IMR-90 (cell line): Measurements from ENCODE around the gene SPATA13. TPM values are rescaled to one million over a fixed set of nuclear protein-coding genes. Genes with fewer than 3 reads are reported as not detected.
A peak's percentile ranks its signal among the peaks of the same experiment; 100 is the strongest.

Experiments used
- ATAC-seq: fragments of 200-7000 bp; cut with Tn5 transposase; 2 replicates; pipeline ENCODE4 v1.9.1; 2020; ENCODE audit warnings: low read depth, mild to moderate bottlenecking, moderate library complexity
- BruUV-seq: library from RNA; stranded (reverse); fragments of 400-500 nt; replicated peaks from 2 replicates; lab custom pipeline; 2021; lab: Mats Ljungman, UMichigan
- CTCF ChIA-PET: fragments of 300-600 bp; formaldehyde crosslinking; extraction: SDS; loops from one replicate; lab custom pipeline; 2021; ENCODE audit warnings: antibody characterized with exemption; lab: Yijun Ruan, JAX
- POLR2A ChIA-PET: fragments of 300-600 bp; sonication (Branson Sonifier 250); formaldehyde crosslinking; loops from one replicate; lab custom pipeline; 2022; ENCODE audit warnings: antibody characterized with exemption; ENCODE audit not compliant: unreplicated experiment; lab: Charles Lee
- DNase-seq: peaks from one replicate; pipeline ENCODE4 v3.0.0; 2013
- H2AFZ ChIP-seq: replicated peaks from 2 replicates; pipeline ENCODE3; 2013; ENCODE audit warnings: low read length, mild to moderate bottlenecking; ENCODE audit not compliant: poor library complexity
- H2AK5ac ChIP-seq: 2 replicates; pipeline ENCODE4 v1.6.1; 2013; ENCODE audit warnings: low read depth, low read length, inconsistent platforms
- H2AK9ac ChIP-seq: replicated peaks from 2 replicates; pipeline ENCODE3; 2013; ENCODE audit warnings: mild to moderate bottlenecking, low read depth, low read length, moderate library complexity; ENCODE audit not compliant: poor library complexity
- H2BK120ac ChIP-seq: 2 replicates; pipeline ENCODE4 v1.6.1; 2013; ENCODE audit warnings: low read depth, low read length, inconsistent platforms
- H2BK15ac ChIP-seq: 3 replicates; pipeline ENCODE4 v1.6.1; 2013; ENCODE audit warnings: low read depth, low read length, inconsistent platforms
- H2BK20ac ChIP-seq: 2 replicates; pipeline ENCODE4 v1.6.1; 2013; ENCODE audit warnings: low read depth, mild to moderate bottlenecking, inconsistent platforms, low read length, moderate library complexity
- H2BK5ac ChIP-seq: 2 replicates; pipeline ENCODE4 v1.6.1; 2013; ENCODE audit warnings: mild to moderate bottlenecking, low read depth, low read length, inconsistent platforms; ENCODE audit not compliant: poor library complexity, severe bottlenecking
- H3K14ac ChIP-seq: replicated peaks from 2 replicates; pipeline ENCODE4 v1.6.1; 2013; ENCODE audit warnings: low read depth, low read length, inconsistent platforms
- H3K18ac ChIP-seq: 2 replicates; pipeline ENCODE4 v1.6.1; 2013; ENCODE audit warnings: low read depth, low read length, control low read depth
- H3K23ac ChIP-seq: 2 replicates; pipeline ENCODE4 v1.6.1; 2013; ENCODE audit warnings: low read depth, low read length, inconsistent platforms
- H3K27ac ChIP-seq: 2 replicates; pipeline ENCODE4 v1.5.1; 2013; ENCODE audit warnings: mild to moderate bottlenecking, control low read depth, low read length; ENCODE audit not compliant: insufficient read depth
- H3K27me3 ChIP-seq: 2 replicates; pipeline ENCODE4 v1.6.1; 2013; ENCODE audit warnings: low read length; ENCODE audit not compliant: control insufficient read depth, insufficient read depth
- H3K36me3 ChIP-seq: 2 replicates; pipeline ENCODE4 v1.6.1; 2013; ENCODE audit warnings: low read length, mixed read lengths; ENCODE audit not compliant: control insufficient read depth, insufficient read depth
- H3K4ac ChIP-seq: 2 replicates; pipeline ENCODE4 v1.6.1; 2013; ENCODE audit warnings: low read depth, low read length, inconsistent platforms
- H3K4me1 ChIP-seq: 2 replicates; pipeline ENCODE4 v1.6.1; 2013; ENCODE audit warnings: low read length, mixed read lengths; ENCODE audit not compliant: control insufficient read depth, insufficient read depth
- H3K4me2 ChIP-seq: 2 replicates; pipeline ENCODE4 v1.6.1; 2013; ENCODE audit warnings: low read depth, mild to moderate bottlenecking, control low read depth, low read length, moderate library complexity
- H3K4me3 ChIP-seq: 2 replicates; pipeline ENCODE4 v1.5.1; 2013; ENCODE audit warnings: low read depth, mild to moderate bottlenecking, control low read depth, low read length, moderate library complexity; ENCODE audit not compliant: insufficient read depth
- H3K56ac ChIP-seq: 2 replicates; pipeline ENCODE4 v1.6.1; 2013; ENCODE audit warnings: low read length, inconsistent platforms; ENCODE audit not compliant: insufficient read depth; ENCODE audit errors: extremely low read depth
- H3K79me1 ChIP-seq, 2 experiments: 2 replicates each; pipeline ENCODE4 v1.6.1; 2013; ENCODE audit warnings: low read length in 2 of 2, inconsistent platforms in 1 of 2, low read depth in 1 of 2
- H3K9ac ChIP-seq: 2 replicates; pipeline ENCODE4 v1.6.1; 2013; ENCODE audit warnings: low read depth, low read length, control low read depth
- H3K9me1 ChIP-seq: 2 replicates; pipeline ENCODE4 v1.6.1; 2013; ENCODE audit warnings: low read length, inconsistent platforms; ENCODE audit not compliant: insufficient read depth
- H3K9me3 ChIP-seq: 2 replicates; pipeline ENCODE4 v1.6.1; 2013; ENCODE audit warnings: low read length; ENCODE audit not compliant: control insufficient read depth, insufficient read depth
- H4K20me1 ChIP-seq: 2 replicates; pipeline ENCODE4 v1.6.1; 2013; ENCODE audit warnings: low read length, inconsistent platforms; ENCODE audit not compliant: insufficient read depth
- H4K5ac ChIP-seq: 2 replicates; pipeline ENCODE4 v1.6.1; 2013; ENCODE audit warnings: mild to moderate bottlenecking, low read depth, low read length, control low read depth
- H4K8ac ChIP-seq, 2 experiments: 2 replicates each; pipeline ENCODE4 v1.6.1; 2013; ENCODE audit warnings: low read depth in 2 of 2, low read length in 2 of 2, control low read depth in 1 of 2, inconsistent platforms in 1 of 2
- H4K91ac ChIP-seq: 2 replicates; pipeline ENCODE4 v1.6.1; 2013; ENCODE audit warnings: low read depth, low read length, inconsistent platforms; ENCODE audit not compliant: insufficient read depth
- CHD1 ChIP-seq: IDR thresholded peaks from 2 replicates; pipeline ENCODE4 v1.6.1; 2012; ENCODE audit warnings: low read depth, low read length, improper control_type of control experiment
- MAFK ChIP-seq: IDR thresholded peaks from 2 replicates; pipeline ENCODE4 v1.6.1; 2012; ENCODE audit warnings: low read depth, low read length, improper control_type of control experiment
- MAZ ChIP-seq: IDR thresholded peaks from 2 replicates; pipeline ENCODE4 v1.6.1; 2012; ENCODE audit warnings: low read depth, mild to moderate bottlenecking, low read length, improper control_type of control experiment, moderate library complexity, borderline replicate concordance
- POLR2A ChIP-seq: IDR thresholded peaks from 2 replicates; pipeline ENCODE4 v1.6.1; 2012; ENCODE audit warnings: mild to moderate bottlenecking, low read depth, low read length
- WGBS, 2 experiments: methylation state at CpG; one replicate each; pipeline versions ENCODE4 v1.1.5 to v1.1.7; 2013; ENCODE audit warnings: missing lambda C conversion rate in 2 of 2; ENCODE audit not compliant: insufficient read length in 1 of 2; ENCODE audit errors: extremely low coverage in 2 of 2; 5-methylcytosine and 5-hydroxymethylcytosine counted together
- dilution Hi-C: fragments of 300-500 bp; cut with HindIII; formaldehyde crosslinking; loops from one replicate; pipeline ENCODE4 v1.14.3; 2018; ENCODE audit warnings: low sequenced_read_pairs; ENCODE audit not compliant: unreplicated experiment
- in situ Hi-C: fragments of 300-500 bp; cut with MboI; formaldehyde crosslinking; loops from 3 replicates; pipeline ENCODE4 v1.14.3; 2019; ENCODE audit warnings: low sequenced_read_pairs, inconsistent platforms, mixed read lengths
- intact Hi-C: fragments of 100-400 bp; cut with micrococcal nuclease; formaldehyde crosslinking; loops from 2 replicates; pipeline ENCODE4 v1.10.0; 2022
- polyA plus RNA-seq, 3 experiments: library from polyadenylated mRNA; depleted of rRNA; stranded (reverse); fragments of >200 nt; gene quantifications; 2 replicates each; pipeline ENCODE4 v1.2.3, GENCODE V29; 2012; ENCODE audit warnings: low replicate concordance in 1 of 3
- total RNA-seq: library from RNA; depleted of rRNA; stranded (reverse); fragments of >200 nt; gene quantifications from 2 replicates; pipeline ENCODE4 v1.2.3, GENCODE V29; 2012

The SPATA13 gene
- total and polyA plus RNA-seq, 2 of the 4 experiments (the other 2 are of a cell fraction) = 10.5 to 12.5 TPM

DNA sequence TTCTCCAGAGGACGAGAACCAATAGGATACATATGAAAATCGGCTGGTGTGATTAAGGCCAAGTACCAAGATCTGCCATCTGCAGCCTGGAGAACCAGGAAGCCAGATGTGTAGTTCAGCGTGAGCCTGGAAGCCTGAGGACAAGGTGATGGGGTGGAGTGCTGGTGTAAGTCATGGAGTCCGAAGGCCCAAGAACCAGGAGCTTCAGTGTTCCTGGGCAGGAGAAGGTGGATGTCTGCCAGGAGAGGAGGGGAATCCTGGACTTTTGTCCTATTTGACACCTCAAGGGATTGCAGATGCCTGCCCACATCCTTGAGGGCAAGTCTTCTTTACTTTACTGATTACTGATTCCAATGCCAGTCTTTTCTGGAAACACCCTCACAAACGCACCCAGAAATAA lies 71.5 kb downstream of the SPATA13 start:
- peak overlapping the region; percentile 56; the same call in 1 of the 2 replicates for H4K91ac ChIP-seq
- no peak overlapping the region for H3K4me3 ChIP-seq
- H2AK5ac ChIP-seq = peak overlapping the region; percentile 20; the same call in 1 of the 2 replicates
- no peak overlapping the region for H2AK9ac ChIP-seq
- H2BK120ac ChIP-seq = peak overlapping the region; percentile 28; the same call in 1 of the 2 replicates
- H3K18ac ChIP-seq = 0 out of 2 replicates have a peak overlapping the region, but pooled peaks have one; percentile 23
- H3K9me3 ChIP-seq = no peaks in the 10 kb centered on the region
- peak overlapping the region in 1 of 2 experiments; percentile 9; a peak in 1 of 4 replicates for H4K8ac ChIP-seq
- intact Hi-C loops = no loop called here
- no peak overlapping the region for H2BK15ac ChIP-seq
- in situ Hi-C loops = loop anchor here (5.0 kb wide), 1 partner anchor 315 kb away; no protein-coding TSS in a partner anchor
- peaks cover 41 to 60% of the 10 kb centered on the region in 2 experiments for H3K79me1 ChIP-seq
- H3K14ac ChIP-seq = peak overlapping the region; percentile 7; the same call in 1 of the 2 replicates
- peaks cover 10% of the 10 kb centered on the region; the same call in 1 of the 2 replicates for H3K4me1 ChIP-seq
- peaks cover 15% of the 10 kb centered on the region for H3K9me1 ChIP-seq
- H3K4me2 ChIP-seq = no peak overlapping the region
- no peak overlapping the region for H3K9ac ChIP-seq
- ChIA-PET POLR2A (no interaction called here), CTCF (no interaction called here)
- DNase-seq = no peak
- no peak overlapping the region for H2BK5ac ChIP-seq
- H4K5ac ChIP-seq = peak overlapping the region; percentile 59; the same call in 1 of the 2 replicates
- no peak for TF ChIP-seq MAZ
- no peak for TF ChIP-seq POLR2A
- no peak for TF ChIP-seq CHD1
- no peak for TF ChIP-seq MAFK
- WGBS, 2 experiments = no CpG with 5 or more reads among the region's 5 CpGs
- H3K4ac ChIP-seq = peak overlapping the region; percentile 45; the same call in 1 of the 2 replicates
- ATAC-seq = no peak
- H4K20me1 ChIP-seq = 0 out of 2 replicates have a peak, but pooled peaks cover 6% of the 10 kb centered on the region
- no peaks in the 10 kb centered on the region for H3K36me3 ChIP-seq
- dilution Hi-C loops = no loop called here
- no peak overlapping the region for H3K56ac ChIP-seq
- no peak overlapping the region for H2AFZ ChIP-seq
- H3K27ac ChIP-seq = no peak overlapping the region; the same call in 1 of the 2 replicates
- H3K23ac ChIP-seq = no peak overlapping the region
- H2BK20ac ChIP-seq = no peak overlapping the region
- no peaks in the 10 kb centered on the region for H3K27me3 ChIP-seq
- no TSS peak for BruUV-seq
